HAP-1 (cell line): ENCODE measurements around the gene VIPR2.
"Not testable (repeated sequence)": the region's sequence is repeated elsewhere in the genome, so short reads cannot be mapped to it uniquely, and the experiment has no call there.

Experiments
- DNase-seq, 2 experiments: peaks; one replicate each; pipeline ENCODE4 v3.0.0-alpha.2; 2016 to 2020; ENCODE audit warnings: low spot score in 2 of 2
- H3K27me3 ChIP-seq: fragments of 250-450 bp; sonication (Bioruptor Pico); 2 replicates; pipeline ENCODE4 v1.5.1; 2020; ENCODE audit warnings: low read depth, mild to moderate bottlenecking, moderate library complexity
- H3K36me3 ChIP-seq: fragments of 250-450 bp; sonication (Bioruptor Pico); replicated peaks from 2 replicates; pipeline ENCODE4 v1.5.1; 2020; ENCODE audit warnings: mild to moderate bottlenecking
- H3K4me1 ChIP-seq: fragments of 250-450 bp; sonication (Bioruptor Pico); 2 replicates; pipeline ENCODE4 v1.5.1; 2020; ENCODE audit warnings: mild to moderate bottlenecking
- H3K4me3 ChIP-seq: fragments of 250-450 bp; sonication (Bioruptor Pico); 2 replicates; pipeline ENCODE4 v1.5.1; 2020; ENCODE audit warnings: mild to moderate bottlenecking, moderate library complexity
- H3K9me3 ChIP-seq: fragments of 250-450 bp; sonication (Bioruptor Pico); 2 replicates; pipeline ENCODE4 v1.5.1; 2020; ENCODE audit warnings: mild to moderate bottlenecking, moderate library complexity
- in situ Hi-C: fragments of 300-500 bp; cut with MboI; formaldehyde crosslinking; loops from 3 replicates; pipeline ENCODE4 v1.14.3; 2020; ENCODE audit warnings: low sequenced_read_pairs, inconsistent platforms, mixed read lengths

VIPR2 gene, protein sequence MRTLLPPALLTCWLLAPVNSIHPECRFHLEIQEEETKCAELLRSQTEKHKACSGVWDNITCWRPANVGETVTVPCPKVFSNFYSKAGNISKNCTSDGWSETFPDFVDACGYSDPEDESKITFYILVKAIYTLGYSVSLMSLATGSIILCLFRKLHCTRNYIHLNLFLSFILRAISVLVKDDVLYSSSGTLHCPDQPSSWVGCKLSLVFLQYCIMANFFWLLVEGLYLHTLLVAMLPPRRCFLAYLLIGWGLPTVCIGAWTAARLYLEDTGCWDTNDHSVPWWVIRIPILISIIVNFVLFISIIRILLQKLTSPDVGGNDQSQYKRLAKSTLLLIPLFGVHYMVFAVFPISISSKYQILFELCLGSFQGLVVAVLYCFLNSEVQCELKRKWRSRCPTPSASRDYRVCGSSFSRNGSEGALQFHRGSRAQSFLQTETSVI

DNA sequence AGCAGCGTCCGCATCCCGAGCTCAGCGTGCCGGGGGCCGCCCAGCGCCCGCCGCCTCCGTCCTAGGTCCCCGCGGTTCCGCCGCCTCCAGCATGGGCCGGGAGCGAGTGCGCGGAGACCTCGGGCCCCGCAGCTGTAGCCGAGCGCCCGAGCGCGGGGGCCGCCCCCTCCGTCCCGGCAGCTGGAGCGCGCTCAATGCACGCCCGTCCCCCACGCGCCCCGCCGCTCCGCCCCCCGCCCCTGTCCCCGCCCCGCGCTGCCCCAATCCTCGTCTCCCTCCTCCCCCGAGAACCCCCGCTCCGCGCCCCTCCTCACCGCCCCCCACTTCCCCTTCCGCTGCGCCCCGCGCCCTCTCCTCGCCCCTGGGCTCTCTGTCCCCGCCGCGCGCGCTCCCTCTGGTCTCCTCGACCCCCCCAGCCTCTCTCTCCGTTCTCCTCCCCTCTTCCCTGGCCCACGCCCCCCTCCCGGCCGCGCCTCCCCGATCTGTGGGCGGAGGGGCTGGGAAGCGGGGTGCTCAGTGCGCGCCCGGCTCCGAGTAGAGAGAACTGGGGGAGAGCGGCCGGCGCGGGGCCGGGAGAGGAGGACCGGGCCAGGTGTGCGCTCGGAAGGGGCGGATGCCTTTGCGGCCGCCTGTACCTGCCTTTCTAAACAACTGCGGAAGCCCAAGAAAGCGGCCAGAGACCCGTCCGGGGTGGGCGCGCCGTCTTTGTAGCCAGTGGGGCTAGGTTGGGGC, at the start of gene VIPR2:
Gene VIPR2, minus strand, starts transcription at position 110 of the 732 bp plus-strand sequence. Its CDS starts 96 bp downstream, at position 14.
- in situ Hi-C loops = no loop called here
- H3K4me1 ChIP-seq = no peaks in the 10 kb centered on the region
- no peak within 1 kb of the TSS for H3K4me3 ChIP-seq
- no peak for DNase-seq
- H3K27me3 ChIP-seq = peaks cover 20% of the 10 kb centered on the region
- H3K9me3 ChIP-seq = no peaks in the 10 kb centered on the region
- no peaks in the 10 kb centered on the region for H3K36me3 ChIP-seq

DNA sequence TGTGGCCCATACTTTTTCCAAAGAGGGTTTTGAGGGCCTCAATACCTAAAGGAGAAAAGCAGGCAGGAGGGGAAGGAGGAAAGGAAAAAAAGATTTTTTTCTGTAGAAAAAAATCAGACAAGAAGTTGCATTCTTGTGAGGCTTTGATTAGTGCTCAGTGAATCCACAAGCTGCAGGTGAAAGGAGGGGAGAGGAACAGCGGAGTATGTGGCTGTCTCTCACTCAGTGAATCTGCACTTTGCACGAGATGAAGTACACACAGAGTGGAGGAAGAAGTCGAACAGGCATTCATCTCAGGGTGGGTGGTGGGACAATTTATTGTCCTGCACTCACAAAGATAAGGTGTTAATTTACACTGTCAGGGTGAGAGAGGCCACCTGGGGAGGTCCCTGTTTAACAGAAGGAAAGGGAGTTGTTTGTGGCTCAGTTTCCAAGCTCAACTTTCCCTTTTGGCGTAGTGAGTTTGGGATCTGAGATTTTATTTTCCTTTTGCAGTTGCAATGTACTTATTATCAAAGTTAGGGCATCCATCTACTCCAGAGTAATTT, 49.0 kb upstream of the VIPR2 start:
- Histone ChIP-seq H3K9me3 (no peaks in the 10 kb centered on the region), H3K4me1 (no peaks in the 10 kb centered on the region), H3K36me3 (no peaks in the 10 kb centered on the region), H3K4me3 (no peak overlapping the region), H3K27me3 (no peaks in the 10 kb centered on the region)
- in situ Hi-C loops = no loop called here
- no peak for DNase-seq

DNA sequence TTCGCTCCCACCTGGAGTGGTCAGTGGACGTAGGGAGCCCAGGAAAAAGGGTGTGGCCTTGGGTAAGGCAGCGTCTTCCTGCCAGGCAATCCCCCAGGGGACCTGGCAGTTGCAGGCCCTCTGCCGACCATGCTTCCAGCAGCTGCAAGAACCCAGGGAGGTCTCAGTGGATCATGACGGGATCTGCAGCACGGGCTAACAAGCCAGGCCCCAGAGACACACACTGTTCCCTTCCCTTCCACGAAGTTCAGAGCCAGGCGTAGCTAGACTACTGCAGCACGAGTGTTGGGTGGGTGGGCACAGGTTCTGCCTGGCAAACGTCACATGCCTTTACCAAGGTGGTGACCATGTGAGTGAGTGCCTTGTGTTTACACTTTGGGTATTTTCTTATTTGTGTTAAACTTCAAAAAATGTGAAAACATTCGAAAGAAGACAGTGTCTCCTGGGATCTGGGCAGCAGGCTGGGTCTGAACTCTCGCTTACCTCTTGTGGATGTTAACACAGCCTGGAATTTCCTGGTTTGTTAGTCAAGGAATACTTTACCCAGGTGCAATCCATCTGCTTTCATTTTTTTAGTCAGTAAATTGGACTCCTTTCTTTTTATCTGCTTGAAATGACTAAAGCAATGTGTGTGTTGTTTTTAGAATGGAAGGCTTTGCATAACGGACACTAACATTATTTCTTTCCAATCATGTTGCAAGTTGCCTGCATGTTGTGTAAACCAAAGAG, 48.2 kb upstream of the VIPR2 start:
- Histone ChIP-seq H3K9me3 (no peaks in the 10 kb centered on the region), H3K27me3 (no peaks in the 10 kb centered on the region), H3K36me3 (no peaks in the 10 kb centered on the region), H3K4me1 (no peaks in the 10 kb centered on the region), H3K4me3 (no peak overlapping the region)
- in situ Hi-C loops = no loop called here
- no peak for DNase-seq

DNA sequence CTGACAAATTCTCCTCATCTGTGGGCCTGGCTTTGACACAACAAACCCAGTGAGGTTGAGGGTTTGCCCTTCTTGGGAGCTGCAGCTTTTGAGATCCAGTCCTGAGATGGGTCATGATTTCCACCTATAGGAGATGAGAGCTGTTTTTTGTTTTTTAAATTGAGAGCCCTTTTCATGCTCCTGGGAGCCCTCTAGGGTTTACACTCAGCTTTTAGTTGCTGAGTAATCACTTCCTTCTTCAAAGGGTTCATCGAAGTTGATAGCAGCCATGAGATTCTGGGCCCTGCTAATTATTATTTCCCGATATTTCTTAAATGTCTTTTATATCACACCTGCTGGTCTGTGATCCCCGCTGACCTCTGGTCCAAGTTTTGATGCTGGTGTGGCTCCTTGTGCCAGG, 47.3 kb upstream of the VIPR2 start:
- Histone ChIP-seq H3K4me1 (no peaks in the 10 kb centered on the region), H3K9me3 (no peaks in the 10 kb centered on the region), H3K27me3 (no peaks in the 10 kb centered on the region), H3K4me3 (no peak overlapping the region), H3K36me3 (no peaks in the 10 kb centered on the region)
- in situ Hi-C loops = no loop called here
- DNase-seq = no peak

DNA sequence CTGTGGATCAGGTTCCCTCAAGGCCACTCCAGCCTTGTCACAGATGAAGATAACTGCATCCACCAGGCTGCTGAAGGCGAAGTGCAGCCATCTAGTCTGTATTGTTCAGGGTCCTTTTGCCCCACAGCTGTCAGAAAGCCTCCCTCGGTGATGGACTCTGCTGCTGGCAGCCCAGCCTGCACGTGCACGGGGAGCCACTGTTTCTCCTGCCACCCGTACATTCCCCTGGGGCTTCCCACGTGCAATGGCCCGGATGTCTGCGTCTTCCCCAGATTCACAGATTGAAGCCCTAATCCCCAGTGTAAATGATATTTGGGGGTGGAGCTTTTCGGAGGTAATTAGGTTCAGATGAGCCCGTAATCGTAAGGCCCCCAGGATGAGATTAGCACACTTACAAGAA, 46.6 kb upstream of the VIPR2 start:
- in situ Hi-C loops = no loop called here
- H3K36me3 ChIP-seq = no peaks in the 10 kb centered on the region
- no peak overlapping the region for H3K4me3 ChIP-seq
- no peaks in the 10 kb centered on the region for H3K4me1 ChIP-seq
- no peak for DNase-seq
- no peaks in the 10 kb centered on the region for H3K27me3 ChIP-seq
- no peaks in the 10 kb centered on the region for H3K9me3 ChIP-seq

DNA sequence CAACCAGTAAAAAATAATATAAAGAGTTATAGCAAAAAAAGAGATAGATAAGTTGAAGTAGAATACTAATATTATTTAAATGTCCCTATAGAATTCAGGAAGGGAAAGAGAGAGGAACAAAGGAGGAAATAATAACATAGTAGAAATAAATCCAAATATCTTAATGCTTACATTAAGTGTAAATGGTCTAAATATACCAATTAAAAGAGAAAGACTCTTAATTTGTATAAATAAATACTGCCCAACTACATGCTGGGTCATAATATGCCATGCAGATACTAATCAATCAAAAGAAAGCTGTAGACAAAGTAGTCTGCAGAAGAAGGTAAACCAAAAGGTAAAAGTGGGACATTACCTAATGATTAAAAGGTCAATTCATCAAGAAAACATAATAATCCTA, 43.3 kb upstream of the VIPR2 start:
- no peak for DNase-seq
- Histone ChIP-seq H3K4me1 (no peaks in the 10 kb centered on the region), H3K4me3 (no peak overlapping the region), H3K36me3 (no peaks in the 10 kb centered on the region), H3K27me3 (no peaks in the 10 kb centered on the region), H3K9me3 (no peaks in the 10 kb centered on the region)
- in situ Hi-C loops = no loop called here

DNA sequence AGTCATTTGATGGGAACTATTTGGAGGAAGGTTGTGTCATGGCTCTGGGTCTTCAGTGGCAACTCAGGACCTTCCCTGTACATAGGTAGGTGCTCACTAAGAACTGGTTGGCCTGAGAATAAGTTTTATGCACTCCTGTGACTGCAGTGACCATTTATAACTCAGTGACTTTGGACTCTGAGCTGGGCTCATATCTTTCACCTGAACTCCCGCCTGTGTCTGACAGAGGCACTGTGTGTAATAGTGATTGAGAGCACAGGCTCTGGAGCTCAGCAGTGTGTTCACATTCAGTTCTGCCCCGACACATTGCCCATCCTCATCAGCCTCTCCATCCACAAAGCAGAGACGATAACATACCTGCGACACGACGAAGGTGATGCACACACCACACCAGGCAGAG, 34.6 kb upstream of the VIPR2 start:
- in situ Hi-C loops = no loop called here
- Histone ChIP-seq H3K9me3 (no peaks in the 10 kb centered on the region), H3K36me3 (no peaks in the 10 kb centered on the region), H3K4me3 (no peak overlapping the region), H3K27me3 (no peaks in the 10 kb centered on the region), H3K4me1 (no peaks in the 10 kb centered on the region)
- no peak for DNase-seq

DNA sequence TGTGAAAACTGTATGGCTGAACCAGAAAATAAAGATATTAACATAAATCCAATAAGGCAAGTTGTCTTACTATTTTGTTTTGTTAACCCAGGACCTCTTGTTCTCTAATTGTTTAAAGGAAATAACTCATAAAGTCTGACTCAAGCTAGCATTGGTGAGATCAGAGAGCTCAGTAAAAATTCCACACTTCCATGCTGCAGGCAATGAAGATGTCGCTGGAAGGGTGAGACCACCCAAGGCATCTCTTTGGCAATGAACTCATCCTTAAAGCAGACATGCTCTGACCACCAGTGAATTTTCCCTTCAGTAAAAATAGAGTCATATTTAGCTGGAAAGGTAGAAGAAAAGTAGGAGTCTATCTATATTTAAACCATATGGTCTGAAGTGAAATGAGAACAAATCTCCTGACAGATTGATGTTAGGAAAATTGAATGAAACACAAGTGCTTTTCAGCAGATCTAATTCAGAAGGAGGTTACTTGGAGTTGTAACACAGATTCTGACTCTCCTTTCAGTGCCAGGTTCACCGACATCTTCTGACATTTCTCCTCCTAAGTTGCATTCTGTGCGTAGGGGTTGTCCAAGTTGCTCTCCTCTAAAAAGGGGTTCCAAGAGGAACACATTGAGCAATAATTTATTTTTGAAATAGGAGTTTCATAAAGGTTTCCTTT, 32.8 kb upstream of the VIPR2 start:
- no peak overlapping the region for H3K4me3 ChIP-seq
- no peaks in the 10 kb centered on the region for H3K36me3 ChIP-seq
- H3K27me3 ChIP-seq = no peaks in the 10 kb centered on the region
- in situ Hi-C loops = no loop called here
- no peaks in the 10 kb centered on the region for H3K4me1 ChIP-seq
- no peak for DNase-seq
- no peaks in the 10 kb centered on the region for H3K9me3 ChIP-seq

DNA sequence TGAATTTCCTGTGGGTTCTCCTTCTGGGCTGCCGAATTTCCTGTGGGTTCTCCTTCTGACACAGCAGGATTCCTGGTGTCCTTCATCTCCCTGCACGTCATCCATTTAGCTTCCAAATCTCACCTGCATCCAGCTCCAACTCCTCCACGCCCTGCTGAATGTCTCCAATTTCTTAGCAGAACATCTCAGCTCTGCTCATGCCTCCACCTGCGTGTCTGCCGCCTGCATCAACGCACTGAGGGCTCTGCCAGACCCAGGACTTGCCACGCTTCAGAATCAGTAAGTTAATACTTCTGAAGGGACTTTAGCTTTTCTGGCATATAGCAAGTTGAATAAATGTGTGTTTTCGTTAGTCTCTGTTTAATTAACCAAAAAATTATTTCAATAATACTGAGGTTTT, 31.1 kb upstream of the VIPR2 start:
- Histone ChIP-seq H3K4me1 (no peaks in the 10 kb centered on the region), H3K4me3 (no peak overlapping the region), H3K36me3 (no peaks in the 10 kb centered on the region), H3K27me3 (no peaks in the 10 kb centered on the region), H3K9me3 (no peaks in the 10 kb centered on the region)
- DNase-seq = no peak
- in situ Hi-C loops = no loop called here

DNA sequence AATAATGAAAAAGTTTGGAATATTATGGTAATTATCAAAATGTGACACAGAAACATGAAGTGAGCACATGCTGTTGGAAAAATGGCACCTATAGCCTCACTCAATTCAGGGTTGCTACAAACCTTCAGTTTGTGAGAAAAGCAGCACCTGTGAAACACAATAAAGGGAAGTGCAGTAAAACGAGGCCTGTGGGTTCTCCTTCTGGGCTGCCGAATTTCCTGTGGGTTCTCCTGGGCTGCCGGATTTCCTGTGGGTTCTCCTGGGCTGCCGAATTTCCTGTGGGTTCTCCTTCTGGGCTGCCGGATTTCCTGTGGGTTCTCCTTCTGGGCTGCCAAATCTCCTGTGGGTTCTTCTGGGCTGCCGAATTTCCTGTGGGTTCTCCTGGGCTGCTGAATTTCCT, 30.4 kb upstream of the VIPR2 start:
- H3K27me3 ChIP-seq, H3K4me3 ChIP-seq, in situ Hi-C loops, DNase-seq, H3K9me3 ChIP-seq, H3K4me1 ChIP-seq, H3K36me3 ChIP-seq: not testable (repeated sequence)

DNA sequence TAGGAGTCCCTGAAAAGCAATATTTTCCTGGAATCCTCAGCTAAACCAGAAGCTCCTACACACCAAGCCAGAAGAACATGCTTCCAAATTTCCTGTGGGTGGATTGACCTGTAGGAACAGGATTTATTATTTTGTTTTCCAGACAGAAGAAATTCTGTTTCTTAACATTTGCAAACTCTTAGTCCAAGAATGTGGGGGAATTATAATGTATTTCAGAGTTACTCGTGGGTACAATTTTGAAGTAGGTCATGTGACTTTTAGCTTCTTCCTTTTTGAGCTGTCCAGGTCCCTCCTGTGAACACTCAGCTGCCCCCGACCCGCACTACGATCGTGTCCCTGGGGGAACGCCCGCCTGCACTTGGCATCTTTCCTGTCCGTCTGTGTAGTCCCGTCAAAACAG, 27.7 kb upstream of the VIPR2 start:
- no peaks in the 10 kb centered on the region for H3K36me3 ChIP-seq
- no peak overlapping the region for H3K4me3 ChIP-seq
- H3K27me3 ChIP-seq = no peaks in the 10 kb centered on the region
- no peaks in the 10 kb centered on the region for H3K9me3 ChIP-seq
- H3K4me1 ChIP-seq = no peaks in the 10 kb centered on the region
- no peak for DNase-seq
- in situ Hi-C loops = no loop called here

DNA sequence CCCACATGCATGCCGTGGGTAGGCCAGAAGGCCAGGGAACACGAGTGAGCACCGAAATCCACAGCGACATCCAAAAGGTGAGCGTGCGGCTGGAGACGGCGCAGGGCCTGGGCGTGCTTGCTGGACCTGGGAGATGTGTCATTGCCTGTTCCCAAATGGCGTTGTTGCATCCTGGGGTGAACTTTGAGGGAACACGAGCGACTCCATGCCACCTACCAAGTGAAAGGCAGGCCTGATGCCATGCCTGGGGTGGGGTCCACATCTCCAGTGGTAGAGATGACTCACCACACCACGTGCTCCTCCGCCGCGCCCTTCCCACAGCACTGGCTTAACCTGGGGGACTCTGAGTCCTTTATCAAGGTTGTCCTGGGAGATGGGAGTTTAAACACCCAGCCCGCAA, 24.7 kb upstream of the VIPR2 start:
- Histone ChIP-seq H3K4me1 (no peaks in the 10 kb centered on the region), H3K9me3 (no peaks in the 10 kb centered on the region), H3K36me3 (no peaks in the 10 kb centered on the region), H3K27me3 (no peaks in the 10 kb centered on the region), H3K4me3 (no peak overlapping the region)
- in situ Hi-C loops = no loop called here
- no peak for DNase-seq

DNA sequence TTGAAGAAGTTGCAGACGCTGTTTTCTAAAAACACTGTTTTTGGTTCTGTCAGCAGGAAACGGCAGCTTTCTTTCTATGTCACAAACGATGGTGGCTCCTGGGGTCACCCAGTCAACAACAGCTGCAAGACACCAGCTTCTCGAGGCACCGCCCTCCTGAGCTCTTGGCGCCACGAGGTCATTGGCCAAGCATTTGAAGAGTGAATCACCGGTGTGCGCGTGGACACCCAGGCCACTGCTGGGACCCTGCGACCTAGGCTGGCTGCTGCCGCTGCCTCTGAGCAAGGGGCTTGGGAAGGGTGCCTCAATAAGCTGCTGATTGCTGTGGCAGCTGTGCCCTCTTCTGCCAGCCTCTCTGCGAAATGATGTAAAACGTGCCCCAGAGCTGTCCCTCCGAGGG, 22.5 kb upstream of the VIPR2 start:
- in situ Hi-C loops = no loop called here

More for the DNA sequence above, 22.5 kb upstream of the VIPR2 start:
- no peaks in the 10 kb centered on the region for H3K9me3 ChIP-seq
- no peaks in the 10 kb centered on the region for H3K4me1 ChIP-seq
- H3K36me3 ChIP-seq = no peaks in the 10 kb centered on the region
- H3K27me3 ChIP-seq = no peaks in the 10 kb centered on the region
- no peak overlapping the region for H3K4me3 ChIP-seq
- no peak for DNase-seq
